K562 (cell line): ENCODE data around the gene USB1. TPM values are rescaled to one million over a fixed set of nuclear protein-coding genes. Genes with fewer than 3 reads are reported as not detected.

Experiments
- ARID1B ChIP-seq: fragments of 450-650 bp; IDR thresholded peaks from 2 replicates; pipeline ENCODE4 v1.6.1; 2016; ENCODE audit warnings: antibody characterized with exemption, mild to moderate bottlenecking, inconsistent platforms
- BCOR ChIP-seq: fragments of 450-650 bp; IDR thresholded peaks from 2 replicates; pipeline ENCODE4 v1.6.1; 2016
- CBX5 ChIP-seq: IDR thresholded peaks from 2 replicates; pipeline ENCODE4 v1.6.1; 2014; ENCODE audit warnings: low read depth, borderline replicate concordance
- CEBPG ChIP-seq, 3 experiments: fragments of 200-800 bp in 1 of 3; sonication (Bioruptor generic) in 1 of 3; sonication (generic) in 1 of 3; formaldehyde crosslinking in 1 of 3; IDR thresholded peaks in 2 of 3; conservative IDR thresholded peaks in 1 of 3; 2 replicates each; pipeline versions ENCODE4 v1.6.1 to v1.8.0; 2016 to 2022; ENCODE audit warnings: missing compliant biosample characterization in 2 of 3, missing genetic modification characterization in 2 of 3, mild to moderate bottlenecking in 1 of 3, missing genetic modification reagents in 1 of 3
- DLX4 ChIP-seq: fragments of 250-450 bp; sonication (Bioruptor Pico); IDR thresholded peaks from 2 replicates; pipeline ENCODE4 v1.6.1; 2021; ENCODE audit warnings: mild to moderate bottlenecking
- MLLT1 ChIP-seq, 2 experiments: fragments of 450-650 bp; IDR thresholded peaks; 2 replicates each; pipeline ENCODE4 v1.6.1; 2016
- NCOA1 ChIP-seq: fragments of 450-650 bp; IDR thresholded peaks from 2 replicates; pipeline ENCODE4 v1.6.1; 2016; ENCODE audit warnings: low read depth
- NR0B1 ChIP-seq: fragments of 450-650 bp; IDR thresholded peaks from one replicate; pipeline ENCODE4 v1.6.1; 2018; ENCODE audit warnings: mild to moderate bottlenecking, moderate library complexity; ENCODE audit not compliant: partially characterized antibody
- NR2C1 ChIP-seq, 2 experiments: fragments of 450-650 bp; IDR thresholded peaks; 2 replicates each; pipeline ENCODE4 v1.6.1; 2017; ENCODE audit warnings: mild to moderate bottlenecking in 2 of 2, antibody characterized with exemption in 1 of 2, inconsistent platforms in 1 of 2, missing compliant biosample characterization in 1 of 2, missing genetic modification characterization in 1 of 2
- OTX1 ChIP-seq: fragments of 450-650 bp; formaldehyde crosslinking; IDR thresholded peaks from 2 replicates; pipeline ENCODE4 v1.4.0; 2022; ENCODE audit warnings: mild to moderate bottlenecking
- RAD51 ChIP-seq: fragments of 450-650 bp; IDR thresholded peaks from 2 replicates; pipeline ENCODE4 v1.7.1; 2016; ENCODE audit warnings: low read depth, mild to moderate bottlenecking, borderline replicate concordance
- SIN3B ChIP-seq: fragments of 450-650 bp; IDR thresholded peaks from 2 replicates; pipeline ENCODE4 v1.6.1; 2017; ENCODE audit warnings: low read depth, mild to moderate bottlenecking, moderate library complexity
- SMAD4 ChIP-seq: fragments of 250-450 bp; sonication (Bioruptor Pico); conservative IDR thresholded peaks from 2 replicates; pipeline ENCODE4 v1.8.0; 2021; ENCODE audit warnings: inconsistent platforms, mild to moderate bottlenecking, moderate library complexity
- TEAD2 ChIP-seq: fragments of 450-650 bp; IDR thresholded peaks from 2 replicates; pipeline ENCODE4 v1.6.1; 2016; ENCODE audit warnings: missing genetic modification characterization, control low read depth, missing compliant biosample characterization
- TSHZ1 ChIP-seq: fragments of 250-450 bp; sonication (Bioruptor Pico); IDR thresholded peaks from 2 replicates; pipeline ENCODE4 v1.4.0; 2020; ENCODE audit warnings: mild to moderate bottlenecking, moderate library complexity
- ZKSCAN8 ChIP-seq: fragments of 200-800 bp; sonication (Bioruptor generic); IDR thresholded peaks from 2 replicates; pipeline ENCODE4 v1.6.1; 2016; ENCODE audit warnings: missing genetic modification characterization, missing compliant biosample characterization
- polyA plus RNA-seq, 8 experiments: library from polyadenylated mRNA; depleted of rRNA in 4 of 8; stranded (reverse) in 5 of 8; unstranded in 3 of 8; fragments of >200 nt; fragmentation: Nextera tagmentation in 2 of 8; fragmentation: Illumina TruSeq in 1 of 8; extraction: Ambion mirVana in 2 of 8; extraction: Trizol in 1 of 8; gene quantifications; 2 replicates each; pipeline versions ENCODE4 v1.2.1 to v1.2.3, GENCODE V29; 2011 to 2014; ENCODE audit warnings: inconsistent platforms in 1 of 8, missing spikeins in 1 of 8
- total RNA-seq, 7 experiments: library from RNA; depleted of rRNA in 6 of 7; stranded (reverse); fragments of >200 nt in 6 of 7; fragmentation: Illumina TruSeq in 2 of 7; extraction: Trizol in 2 of 7; gene quantifications; 2 replicates each; pipeline versions ENCODE4 v1.2.1 to v1.2.3, GENCODE V29; 2011 to 2021; ENCODE audit warnings: low replicate concordance in 1 of 7
- TF ChIP-seq, protein P1 (sequence below): fragments of 450-650 bp; IDR thresholded peaks from 2 replicates; pipeline ENCODE4 v1.6.1; 2016; ENCODE audit warnings: mild to moderate bottlenecking

Gene USB1
- total and polyA plus RNA-seq, 9 of the 15 experiments (the other 6 are each of a cell fraction or from before 2014, with no cell fraction given), result 11.6 to 73.6 (median 19.4) TPM

- TF ChIP-seq TSHZ1 (CRISPR knock-in tag) (no peak), RAD51 (no peak), OTX1 (CRISPR knock-in tag) (peak; percentile 60; the same call in 1 of the 2 replicates), DLX4 (no peak), NR0B1 (no peak), NCOA1 (no peak), CBX5 (no peak), MLLT1 (IDR thresholded peaks at IDR 0.05) (peak; percentile 60 to 79; a peak in 3 of 4 replicates), SIN3B (no peak), CEBPG (CRISPR knock-in tag; IDR thresholded peaks at IDR 0.05) (no peak), CEBPG (tag; conservative IDR thresholded peaks at IDR 0.05 in 1 of 2, IDR thresholded peaks at IDR 0.05 in 1 of 2) (no peak), NR2C1 (IDR thresholded peaks at IDR 0.05) (no peak), NR2C1 (tag; IDR thresholded peaks at IDR 0.05) (no peak), TEAD2 (tag) (no peak), BCOR (peak; percentile 40; the same call in 1 of the 2 replicates), SMAD4 (CRISPR knock-in tag) (no peak), ZKSCAN8 (no peak), ARID1B (peak; percentile 36)
- TF ChIP-seq, protein P1, sequence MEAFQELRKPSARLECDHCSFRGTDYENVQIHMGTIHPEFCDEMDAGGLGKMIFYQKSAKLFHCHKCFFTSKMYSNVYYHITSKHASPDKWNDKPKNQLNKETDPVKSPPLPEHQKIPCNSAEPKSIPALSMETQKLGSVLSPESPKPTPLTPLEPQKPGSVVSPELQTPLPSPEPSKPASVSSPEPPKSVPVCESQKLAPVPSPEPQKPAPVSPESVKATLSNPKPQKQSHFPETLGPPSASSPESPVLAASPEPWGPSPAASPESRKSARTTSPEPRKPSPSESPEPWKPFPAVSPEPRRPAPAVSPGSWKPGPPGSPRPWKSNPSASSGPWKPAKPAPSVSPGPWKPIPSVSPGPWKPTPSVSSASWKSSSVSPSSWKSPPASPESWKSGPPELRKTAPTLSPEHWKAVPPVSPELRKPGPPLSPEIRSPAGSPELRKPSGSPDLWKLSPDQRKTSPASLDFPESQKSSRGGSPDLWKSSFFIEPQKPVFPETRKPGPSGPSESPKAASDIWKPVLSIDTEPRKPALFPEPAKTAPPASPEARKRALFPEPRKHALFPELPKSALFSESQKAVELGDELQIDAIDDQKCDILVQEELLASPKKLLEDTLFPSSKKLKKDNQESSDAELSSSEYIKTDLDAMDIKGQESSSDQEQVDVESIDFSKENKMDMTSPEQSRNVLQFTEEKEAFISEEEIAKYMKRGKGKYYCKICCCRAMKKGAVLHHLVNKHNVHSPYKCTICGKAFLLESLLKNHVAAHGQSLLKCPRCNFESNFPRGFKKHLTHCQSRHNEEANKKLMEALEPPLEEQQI, result no peak
These were observed 19.7 kb downstream of the USB1 start (continued) for GRCh38 chr16:58020628-58021521.
